ENCODE data around the gene GPR27.

Gene GPR27

DNA sequence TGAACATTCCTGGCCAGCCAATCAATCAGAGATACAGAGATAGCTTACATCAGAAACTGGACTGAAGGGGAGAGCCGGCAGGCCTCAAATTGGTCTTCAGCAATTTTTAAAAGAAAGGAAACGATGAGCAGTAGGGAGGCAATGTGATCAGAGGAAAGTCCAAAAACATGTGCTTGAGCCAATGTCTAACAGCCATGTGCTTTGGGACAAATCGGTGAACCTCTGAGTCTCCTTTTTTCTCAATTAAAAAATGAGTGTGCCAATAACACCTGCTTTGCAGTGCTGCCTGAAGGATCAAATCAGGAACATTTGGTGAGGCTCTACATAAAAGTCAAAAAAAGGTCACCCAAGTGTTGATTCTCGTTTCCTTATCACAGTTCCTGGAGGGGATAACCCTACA, 21.0 kb upstream of the GPR27 start:
- DNase-seq (ENCODE audit: low read depth): no peak

- no peak for DNase-seq (ENCODE audit: low read depth)
Observed at GRCh38 chr3:71733319-71733718, 20.3 kb upstream of the GPR27 start.

- no peak for DNase-seq (ENCODE audit: low read depth)
Observed at GRCh38 chr3:71734881-71735280, 18.8 kb upstream of the GPR27 start.

DNA sequence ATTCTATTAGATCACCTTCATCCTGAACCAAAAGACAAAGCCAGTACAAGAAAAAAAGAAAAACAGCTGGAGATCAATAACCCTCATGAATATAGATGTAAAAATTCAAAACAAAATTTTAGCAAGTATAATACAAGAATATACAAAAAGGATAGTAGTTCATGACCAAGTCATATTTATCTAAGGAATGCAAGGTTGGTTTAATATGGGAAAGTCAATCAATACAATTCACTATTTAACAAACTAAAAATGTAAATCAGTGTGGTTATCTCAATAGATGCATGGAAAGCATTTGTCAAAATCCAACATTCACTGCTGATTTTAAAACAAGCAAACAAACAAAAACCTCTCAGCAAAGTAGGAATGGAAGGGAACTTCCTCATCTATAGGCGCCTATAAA, 11.0 kb upstream of the GPR27 start:
- DNase-seq (ENCODE audit: low read depth): no peak

DNA sequence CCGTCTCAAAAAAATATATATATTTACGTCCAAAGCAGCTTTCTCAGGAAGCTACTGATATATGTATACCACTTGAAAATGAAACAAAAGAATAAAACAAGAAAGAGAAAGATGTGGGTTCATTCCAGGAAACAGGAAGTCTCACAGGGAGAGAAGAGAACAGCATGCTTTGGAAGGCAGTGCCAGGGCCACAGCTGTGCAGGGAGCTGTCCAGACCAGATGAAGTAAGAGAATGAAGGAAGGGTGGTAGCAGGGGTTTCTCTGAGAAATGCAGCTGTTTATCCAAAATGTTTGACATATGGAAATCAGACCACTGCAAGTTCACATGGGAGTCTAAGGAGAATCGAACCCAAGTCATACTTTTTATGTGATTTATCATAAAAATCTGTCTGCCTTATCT, 8.9 kb upstream of the GPR27 start:
- DNase-seq (ENCODE audit: low read depth): no peak

DNA sequence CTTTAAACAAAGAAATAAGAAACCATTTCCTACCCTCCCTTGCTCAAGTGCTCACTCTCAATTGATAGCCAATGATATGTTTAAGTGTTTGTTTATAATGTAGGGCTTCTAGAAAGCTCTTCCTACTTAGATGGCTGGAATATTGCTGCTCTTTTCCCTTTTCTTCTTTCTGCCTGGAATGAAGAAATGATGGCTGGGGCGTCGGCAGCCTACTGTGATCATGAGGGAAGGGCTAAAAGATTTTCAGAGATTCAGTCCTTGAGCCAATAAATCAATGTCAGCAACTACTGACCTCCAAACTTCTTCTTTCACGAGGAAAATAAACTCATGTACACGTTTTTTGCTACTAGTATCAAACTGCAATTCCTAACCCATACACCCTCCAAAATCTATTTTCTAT, 2.1 kb upstream of the GPR27 start:
- DNase-seq (ENCODE audit: low read depth): no peak

- DNase-seq (ENCODE audit: low read depth): no peak
Observed at GRCh38 chr3:71752831-71753700, 589 bp upstream of the GPR27 start.

GRCh38 chr3:71754610-71755253, 1.1 kb downstream of the GPR27 start:
- no peak for DNase-seq (ENCODE audit: low read depth)

DNA sequence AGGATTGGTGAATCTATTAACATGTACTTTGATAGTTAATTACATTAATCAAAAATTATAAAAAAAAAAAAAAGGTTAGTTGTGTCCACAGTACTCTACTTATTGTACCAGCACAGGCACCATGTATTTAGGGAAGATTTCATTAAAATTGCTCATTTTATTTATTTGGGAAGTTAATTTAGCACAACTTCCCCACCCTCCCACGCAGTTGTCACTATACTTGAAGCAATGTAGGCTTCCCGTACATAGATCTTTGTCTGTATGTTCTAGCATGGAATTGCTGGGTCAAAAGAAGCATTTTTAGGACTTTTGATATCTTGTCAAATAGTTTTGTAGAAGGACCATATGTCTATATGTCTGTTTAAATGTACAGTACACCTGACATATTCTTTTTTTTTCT, 4.4 kb downstream of the GPR27 start:
- DNase-seq (ENCODE audit: low read depth): no peak

- DNase-seq (ENCODE audit: low read depth): no peak
Observed at GRCh38 chr3:71759401-71759800, 5.7 kb downstream of the GPR27 start.

DNA sequence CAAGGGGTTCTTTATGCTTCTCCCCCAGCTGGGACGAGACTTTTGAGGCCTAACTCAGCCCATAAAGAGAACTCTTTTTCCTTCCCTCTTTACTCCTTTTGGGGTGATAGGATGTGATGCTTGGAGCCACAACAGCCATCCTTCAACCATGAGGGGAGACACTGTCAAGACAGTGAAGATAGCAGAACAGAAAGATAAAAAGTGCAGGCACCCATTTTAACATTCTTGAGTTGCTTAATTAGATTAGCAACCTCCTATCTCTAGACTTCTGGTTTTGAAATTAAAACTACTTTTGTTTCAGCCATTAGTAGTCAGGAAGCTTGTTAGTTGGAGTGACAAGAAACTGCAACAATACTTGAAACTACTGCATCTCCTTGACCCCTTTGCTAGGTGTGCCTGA, 6.5 kb downstream of the GPR27 start:
- DNase-seq (ENCODE audit: low read depth): no peak

GRCh38 chr3:71763426-71763825, 9.8 kb downstream of the GPR27 start:
- DNase-seq (ENCODE audit: low read depth): no peak

DNA sequence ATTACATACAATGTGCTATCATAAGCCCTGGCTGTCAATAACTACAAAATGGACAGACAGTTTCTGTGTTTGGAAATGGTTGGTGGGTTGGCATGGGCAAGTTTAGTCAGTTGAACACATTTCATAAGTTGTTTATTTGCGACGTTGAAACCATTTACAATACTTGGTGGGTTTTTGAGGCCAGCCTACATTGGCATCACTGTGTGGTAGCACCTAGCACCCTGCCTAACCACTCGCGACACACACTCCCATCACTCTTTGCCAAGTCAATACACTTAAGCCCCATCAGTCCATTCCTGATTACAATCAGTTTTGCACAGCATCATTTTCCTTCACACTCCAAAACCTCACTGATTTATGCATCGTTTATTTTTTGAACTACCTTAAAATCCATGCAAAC, 17.5 kb downstream of the GPR27 start:
- no peak for DNase-seq (ENCODE audit: low read depth)

- DNase-seq (ENCODE audit: low read depth): no peak
Observed at GRCh38 chr3:71771884-71772283, 18.2 kb downstream of the GPR27 start.

DNA sequence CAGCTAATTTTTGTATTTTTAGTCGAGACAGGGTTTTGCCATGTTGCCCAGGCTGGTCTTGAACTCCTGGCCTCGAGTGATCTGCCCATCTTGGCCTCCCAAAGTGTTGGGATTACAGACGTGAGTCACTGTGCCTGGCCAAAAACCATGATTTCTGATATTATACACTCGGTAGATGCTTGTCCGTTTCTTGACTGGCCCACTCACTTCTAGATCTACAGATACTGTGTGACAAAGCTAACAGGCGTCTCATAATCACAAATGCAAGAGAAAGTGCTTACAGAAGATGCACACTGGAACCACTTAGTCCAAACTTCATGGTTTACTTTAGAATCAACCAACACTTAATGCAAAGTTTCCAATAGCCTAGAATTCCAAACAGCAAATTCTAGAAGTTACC, 22.9 kb downstream of the GPR27 start:
- no peak for DNase-seq (ENCODE audit: low read depth)

DNA sequence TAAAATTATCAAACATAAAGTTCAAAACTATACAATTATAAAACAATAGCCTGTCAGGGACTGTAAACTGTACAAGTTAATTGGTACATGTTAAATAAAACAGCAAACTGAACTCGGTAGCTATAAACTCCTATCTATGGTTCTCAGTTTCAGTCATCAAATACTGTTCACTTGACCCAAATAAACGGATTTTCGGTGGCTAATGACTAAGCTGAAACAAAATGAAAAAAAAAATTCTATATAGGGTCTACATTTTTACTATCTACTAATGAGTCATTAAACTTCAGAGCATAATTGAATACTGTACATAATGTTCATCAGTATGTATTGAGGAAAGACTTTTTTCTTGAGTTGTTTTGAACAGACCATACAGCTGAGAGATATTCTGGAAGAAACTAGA, 24.7 kb downstream of the GPR27 start:
- DNase-seq (ENCODE audit: low read depth): no peak

DNA sequence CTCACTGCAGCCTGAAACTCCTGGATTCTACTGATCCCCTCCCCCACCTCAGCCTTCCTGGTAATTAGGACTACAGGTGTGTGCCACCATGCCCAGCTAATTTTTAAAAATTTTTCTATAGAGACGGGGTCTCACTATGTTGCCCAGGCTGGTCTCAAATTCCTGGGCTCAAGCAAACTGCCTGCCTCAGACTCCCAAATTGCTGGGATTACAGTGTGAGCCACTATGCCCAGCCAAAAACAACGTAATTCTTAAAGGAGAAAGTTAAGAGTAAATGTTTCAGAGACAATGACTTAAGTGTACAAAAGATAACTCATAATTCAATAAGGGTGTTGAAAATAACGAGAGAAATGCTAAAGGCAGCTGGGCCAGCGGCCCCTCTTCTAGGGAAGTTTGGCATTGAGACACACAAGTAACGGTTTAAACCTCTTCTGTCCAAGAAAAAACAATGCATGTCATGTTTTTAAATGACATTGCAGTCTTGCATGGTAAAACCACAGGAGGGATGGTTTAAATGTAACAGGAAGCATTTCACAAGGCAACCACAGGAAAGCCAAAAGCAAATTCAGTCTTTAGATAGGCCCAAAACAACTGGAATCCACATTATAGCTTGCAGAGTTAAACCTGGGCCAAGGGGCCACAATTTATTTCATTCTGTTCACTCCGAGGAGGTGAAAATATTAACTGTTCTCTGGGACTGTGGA, 26.2 kb downstream of the GPR27 start:
- DNase-seq (ENCODE audit: low read depth): no peak

DNA sequence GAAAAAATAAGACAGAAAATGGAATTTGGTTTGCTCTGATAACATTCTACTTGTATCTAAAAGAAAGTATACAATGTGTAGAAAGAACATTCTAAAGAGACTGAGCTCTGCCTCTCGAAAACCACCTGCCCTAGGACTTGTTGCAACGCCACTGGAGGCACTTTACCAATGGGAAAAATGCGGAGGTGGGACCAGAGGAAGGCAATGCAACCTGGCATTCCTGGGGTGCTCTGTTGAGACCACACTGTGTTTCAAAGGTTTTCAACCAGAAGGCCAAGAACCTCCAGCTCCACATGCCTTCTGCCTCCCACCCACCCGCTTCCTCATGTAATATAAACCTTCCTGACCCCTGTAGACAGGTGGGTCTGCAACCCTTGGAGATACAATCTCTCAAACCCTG, 26.8 kb downstream of the GPR27 start:
- DNase-seq (ENCODE audit: low read depth): no peak

DNA sequence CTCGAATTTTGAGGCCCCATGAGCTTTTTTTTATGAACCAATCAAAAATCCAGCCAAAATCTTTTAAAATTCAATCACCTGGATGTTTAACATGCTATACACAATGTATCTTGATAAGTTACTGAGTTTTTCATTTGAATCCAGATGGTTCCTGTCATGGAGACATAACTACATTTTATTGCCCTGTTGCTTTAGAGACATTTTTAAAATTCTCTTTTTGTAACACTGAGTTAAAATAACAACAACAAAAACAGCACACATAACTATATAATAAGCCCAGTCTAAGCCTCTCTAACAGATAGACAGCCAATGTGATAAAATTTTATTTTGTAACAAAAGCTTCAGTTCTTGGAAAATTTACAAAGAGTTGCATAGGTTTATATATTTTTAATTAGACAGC, 29.5 kb downstream of the GPR27 start:
- no peak for DNase-seq (ENCODE audit: low read depth)

- DNase-seq (ENCODE audit: low read depth): no peak
Observed at GRCh38 chr3:71784201-71784913, 30.7 kb downstream of the GPR27 start.

GRCh38 chr3:71784914-71785531, 31.4 kb downstream of the GPR27 start, which contains the start of gene PROK2:
TSS of gene PROK2 (minus strand) at chr3:71785148. CDS start at chr3:71785052, 96 bp downstream.
- DNase-seq (ENCODE audit: low read depth): no peak

Data from ELR (cell line).